GM20000 (cell line): ENCODE data around the gene PIGX.

Source experiments
- DNase-seq: peaks from one replicate; pipeline ENCODE4 v3.0.0; 2012; ENCODE audit warnings: low spot score
- CTCF ChIP-seq: IDR thresholded peaks from 2 replicates; pipeline ENCODE4 v1.5.1; 2012; ENCODE audit warnings: mild to moderate bottlenecking, control low read depth; ENCODE audit errors: extremely low read depth, missing control alignments

The PIGX gene

GRCh38 chr3:196771067-196771466, 58.9 kb downstream of the PIGX start:
- no peak for DNase-seq

GRCh38 chr3:196772102-196772501, 59.9 kb downstream of the PIGX start:
- TF ChIP-seq CTCF: no peak
- DNase-seq: peak; percentile 37

More at GRCh38 chr3:196771067-196771466, 58.9 kb downstream of the PIGX start:
- no peak for TF ChIP-seq CTCF

- no peak for DNase-seq
- no peak for TF ChIP-seq CTCF
Observed at GRCh38 chr3:196772897-196773296, 60.7 kb downstream of the PIGX start.

- DNase-seq: no peak
- TF ChIP-seq CTCF: no peak
Observed at GRCh38 chr3:196774191-196774820, 62.1 kb downstream of the PIGX start.

GRCh38 chr3:196774848-196775422, 62.8 kb downstream of the PIGX start:
- DNase-seq: no peak
- TF ChIP-seq CTCF: no peak

GRCh38 chr3:196775938-196776337, 63.8 kb downstream of the PIGX start:
- DNase-seq: no peak
- TF ChIP-seq CTCF: no peak

GRCh38 chr3:196777836-196778235, 65.7 kb downstream of the PIGX start:
- no peak for TF ChIP-seq CTCF
- DNase-seq: no peak
